Liver (tissue), 3 donors: ENCODE measurements around the gene WWOX.

ENCODE experiments used
- EGR1 ChIP-seq, 2 donors: IDR thresholded peaks; 2 replicates each; pipeline ENCODE4 v1.6.1; 2016 to 2018; ENCODE audit warnings: antibody characterized with exemption in 2 of 2, low read depth in 2 of 2
- GABPA ChIP-seq, 2 donors: IDR thresholded peaks in 1 of 2; conservative IDR thresholded peaks in 1 of 2; 2 replicates each; pipeline ENCODE4 v1.6.1; 2016; ENCODE audit warnings: antibody characterized with exemption in 2 of 2, mild to moderate bottlenecking in 1 of 2, moderate library complexity in 1 of 2
- JUND ChIP-seq, 2 donors: IDR thresholded peaks; 2 replicates each; pipeline ENCODE4 v1.6.1; 2016; ENCODE audit warnings: antibody characterized with exemption in 2 of 2
- NR2F2 ChIP-seq: IDR thresholded peaks from 2 replicates; pipeline ENCODE4 v1.6.1; 2016; ENCODE audit warnings: antibody characterized with exemption
- RAD21 ChIP-seq, 2 donors: IDR thresholded peaks; 2 replicates each; pipeline ENCODE4 v1.6.1; 2016; ENCODE audit warnings: antibody characterized with exemption in 2 of 2, mild to moderate bottlenecking in 2 of 2
- TF ChIP-seq, protein P1 (sequence below): fragments of 150-350 bp; IDR thresholded peaks from 2 replicates; pipeline ENCODE4 v1.5.1; 2017; ENCODE audit warnings: improper control_type of control experiment, low read depth, low read length; ENCODE audit not compliant: missing input control
- TF ChIP-seq, protein P2 (sequence below): IDR thresholded peaks from 2 replicates; pipeline ENCODE4 v1.6.1; 2016; ENCODE audit warnings: antibody characterized with exemption
- TF ChIP-seq, protein P3 (sequence below): IDR thresholded peaks from 2 replicates; pipeline ENCODE4 v1.6.1; 2016; ENCODE audit warnings: antibody characterized with exemption, mild to moderate bottlenecking
- TF ChIP-seq, protein P4 (sequence below): IDR thresholded peaks from 2 replicates; pipeline ENCODE4 v1.6.1; 2016; ENCODE audit warnings: antibody characterized with exemption
- donor health status: healthy.
- donor health status: healthy.

DNA sequence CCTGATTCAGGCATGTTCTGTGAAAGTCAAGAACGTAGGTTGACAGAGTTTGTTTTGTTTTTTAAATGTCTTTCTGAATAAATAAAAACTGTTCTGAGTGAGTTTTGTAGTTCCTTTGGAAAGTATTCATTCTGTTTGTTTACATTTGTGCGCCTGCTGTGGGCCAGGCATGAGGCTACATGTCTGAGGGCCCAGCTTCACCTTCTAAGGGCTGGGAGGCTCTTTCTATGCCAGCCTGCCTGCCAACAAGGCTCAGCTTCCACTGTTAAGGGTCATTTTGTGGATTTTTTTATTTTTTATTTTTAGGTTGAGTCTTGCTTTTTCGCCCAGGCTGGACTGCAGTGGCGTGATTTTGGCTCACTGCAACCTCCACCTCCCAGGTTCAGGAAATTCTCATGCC is 6.1 kb downstream of the WWOX start:
- TF ChIP-seq, protein P1, sequence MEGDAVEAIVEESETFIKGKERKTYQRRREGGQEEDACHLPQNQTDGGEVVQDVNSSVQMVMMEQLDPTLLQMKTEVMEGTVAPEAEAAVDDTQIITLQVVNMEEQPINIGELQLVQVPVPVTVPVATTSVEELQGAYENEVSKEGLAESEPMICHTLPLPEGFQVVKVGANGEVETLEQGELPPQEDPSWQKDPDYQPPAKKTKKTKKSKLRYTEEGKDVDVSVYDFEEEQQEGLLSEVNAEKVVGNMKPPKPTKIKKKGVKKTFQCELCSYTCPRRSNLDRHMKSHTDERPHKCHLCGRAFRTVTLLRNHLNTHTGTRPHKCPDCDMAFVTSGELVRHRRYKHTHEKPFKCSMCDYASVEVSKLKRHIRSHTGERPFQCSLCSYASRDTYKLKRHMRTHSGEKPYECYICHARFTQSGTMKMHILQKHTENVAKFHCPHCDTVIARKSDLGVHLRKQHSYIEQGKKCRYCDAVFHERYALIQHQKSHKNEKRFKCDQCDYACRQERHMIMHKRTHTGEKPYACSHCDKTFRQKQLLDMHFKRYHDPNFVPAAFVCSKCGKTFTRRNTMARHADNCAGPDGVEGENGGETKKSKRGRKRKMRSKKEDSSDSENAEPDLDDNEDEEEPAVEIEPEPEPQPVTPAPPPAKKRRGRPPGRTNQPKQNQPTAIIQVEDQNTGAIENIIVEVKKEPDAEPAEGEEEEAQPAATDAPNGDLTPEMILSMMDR = no peak
- TF ChIP-seq, protein P2, sequence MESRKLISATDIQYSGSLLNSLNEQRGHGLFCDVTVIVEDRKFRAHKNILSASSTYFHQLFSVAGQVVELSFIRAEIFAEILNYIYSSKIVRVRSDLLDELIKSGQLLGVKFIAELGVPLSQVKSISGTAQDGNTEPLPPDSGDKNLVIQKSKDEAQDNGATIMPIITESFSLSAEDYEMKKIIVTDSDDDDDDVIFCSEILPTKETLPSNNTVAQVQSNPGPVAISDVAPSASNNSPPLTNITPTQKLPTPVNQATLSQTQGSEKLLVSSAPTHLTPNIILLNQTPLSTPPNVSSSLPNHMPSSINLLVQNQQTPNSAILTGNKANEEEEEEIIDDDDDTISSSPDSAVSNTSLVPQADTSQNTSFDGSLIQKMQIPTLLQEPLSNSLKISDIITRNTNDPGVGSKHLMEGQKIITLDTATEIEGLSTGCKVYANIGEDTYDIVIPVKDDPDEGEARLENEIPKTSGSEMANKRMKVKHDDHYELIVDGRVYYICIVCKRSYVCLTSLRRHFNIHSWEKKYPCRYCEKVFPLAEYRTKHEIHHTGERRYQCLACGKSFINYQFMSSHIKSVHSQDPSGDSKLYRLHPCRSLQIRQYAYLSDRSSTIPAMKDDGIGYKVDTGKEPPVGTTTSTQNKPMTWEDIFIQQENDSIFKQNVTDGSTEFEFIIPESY = no peak
- no peak for TF ChIP-seq NR2F2
- TF ChIP-seq, protein P3, sequence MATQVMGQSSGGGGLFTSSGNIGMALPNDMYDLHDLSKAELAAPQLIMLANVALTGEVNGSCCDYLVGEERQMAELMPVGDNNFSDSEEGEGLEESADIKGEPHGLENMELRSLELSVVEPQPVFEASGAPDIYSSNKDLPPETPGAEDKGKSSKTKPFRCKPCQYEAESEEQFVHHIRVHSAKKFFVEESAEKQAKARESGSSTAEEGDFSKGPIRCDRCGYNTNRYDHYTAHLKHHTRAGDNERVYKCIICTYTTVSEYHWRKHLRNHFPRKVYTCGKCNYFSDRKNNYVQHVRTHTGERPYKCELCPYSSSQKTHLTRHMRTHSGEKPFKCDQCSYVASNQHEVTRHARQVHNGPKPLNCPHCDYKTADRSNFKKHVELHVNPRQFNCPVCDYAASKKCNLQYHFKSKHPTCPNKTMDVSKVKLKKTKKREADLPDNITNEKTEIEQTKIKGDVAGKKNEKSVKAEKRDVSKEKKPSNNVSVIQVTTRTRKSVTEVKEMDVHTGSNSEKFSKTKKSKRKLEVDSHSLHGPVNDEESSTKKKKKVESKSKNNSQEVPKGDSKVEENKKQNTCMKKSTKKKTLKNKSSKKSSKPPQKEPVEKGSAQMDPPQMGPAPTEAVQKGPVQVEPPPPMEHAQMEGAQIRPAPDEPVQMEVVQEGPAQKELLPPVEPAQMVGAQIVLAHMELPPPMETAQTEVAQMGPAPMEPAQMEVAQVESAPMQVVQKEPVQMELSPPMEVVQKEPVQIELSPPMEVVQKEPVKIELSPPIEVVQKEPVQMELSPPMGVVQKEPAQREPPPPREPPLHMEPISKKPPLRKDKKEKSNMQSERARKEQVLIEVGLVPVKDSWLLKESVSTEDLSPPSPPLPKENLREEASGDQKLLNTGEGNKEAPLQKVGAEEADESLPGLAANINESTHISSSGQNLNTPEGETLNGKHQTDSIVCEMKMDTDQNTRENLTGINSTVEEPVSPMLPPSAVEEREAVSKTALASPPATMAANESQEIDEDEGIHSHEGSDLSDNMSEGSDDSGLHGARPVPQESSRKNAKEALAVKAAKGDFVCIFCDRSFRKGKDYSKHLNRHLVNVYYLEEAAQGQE = no peak
- TF ChIP-seq EGR1 (IDR thresholded peaks at IDR 0.05; ENCODE audit: low read depth in 2 of 2) = no peak
- TF ChIP-seq RAD21 (IDR thresholded peaks at IDR 0.05) = no peak
- no peak for TF ChIP-seq JUND (IDR thresholded peaks at IDR 0.05)
- TF ChIP-seq, protein P4, sequence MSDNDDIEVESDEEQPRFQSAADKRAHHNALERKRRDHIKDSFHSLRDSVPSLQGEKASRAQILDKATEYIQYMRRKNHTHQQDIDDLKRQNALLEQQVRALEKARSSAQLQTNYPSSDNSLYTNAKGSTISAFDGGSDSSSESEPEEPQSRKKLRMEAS = no peak
- no peak for TF ChIP-seq GABPA (IDR thresholded peaks at IDR 0.05 in 1 of 2, conservative IDR thresholded peaks at IDR 0.05 in 1 of 2)
